HUES6 (cell line): ENCODE results near the gene CEP57.
"Not testable (repeated sequence)": the region's sequence is repeated elsewhere in the genome, so short reads cannot be mapped to it uniquely, and the experiment has no call there.

Source experiments
- H3K27ac ChIP-seq: 2 replicates; pipeline ENCODE4 v1.7.0; 2013; ENCODE audit warnings: low read depth, mild to moderate bottlenecking, low read length, inconsistent platforms
- H3K27me3 ChIP-seq: 2 replicates; pipeline ENCODE4 v1.6.1; 2013; ENCODE audit warnings: low read length; ENCODE audit not compliant: control insufficient read depth, insufficient read depth
- H3K36me3 ChIP-seq: 2 replicates; pipeline ENCODE4 v1.6.1; 2013; ENCODE audit warnings: low read length; ENCODE audit not compliant: control insufficient read depth, insufficient read depth
- H3K4me1 ChIP-seq: 2 replicates; pipeline ENCODE4 v1.6.1; 2013; ENCODE audit warnings: low read length; ENCODE audit not compliant: control insufficient read depth, insufficient read depth
- H3K4me3 ChIP-seq: 2 replicates; pipeline ENCODE4 v1.5.1; 2013; ENCODE audit warnings: low read depth, low read length
- H3K9ac ChIP-seq: one replicate; pipeline ENCODE4 v1.6.1; 2013; ENCODE audit warnings: mild to moderate bottlenecking, low read length
- H3K9me3 ChIP-seq: 2 replicates; pipeline ENCODE4 v1.6.1; 2013; ENCODE audit warnings: low read depth, low read length; ENCODE audit not compliant: control insufficient read depth, insufficient read depth

CEP57 gene

DNA sequence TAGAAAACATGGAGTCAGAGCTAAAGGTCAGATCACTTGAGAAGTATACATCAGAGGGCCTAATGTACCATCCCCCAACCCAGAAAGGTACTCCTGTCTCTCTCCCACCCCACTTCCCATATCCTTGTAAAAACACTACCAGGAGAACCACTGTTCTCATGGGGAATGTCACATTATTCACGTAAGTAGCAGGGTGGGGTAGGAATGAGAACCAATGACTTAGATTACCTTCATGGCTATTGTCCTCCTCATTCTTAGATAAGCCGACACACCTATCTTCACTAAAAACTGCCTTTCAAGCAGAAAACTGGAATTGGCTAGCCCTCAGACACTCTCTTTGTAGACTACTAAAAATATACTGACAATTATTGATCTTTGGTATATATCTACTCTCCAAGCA is 63.6 kb downstream of the CEP57 start:
- H3K9ac ChIP-seq = no peak overlapping the region
- H3K27me3 ChIP-seq = no peaks in the 10 kb centered on the region
- no peak overlapping the region for H3K27ac ChIP-seq
- H3K4me1 ChIP-seq = no peaks in the 10 kb centered on the region
- H3K4me3 ChIP-seq = no peak overlapping the region
- H3K9me3 ChIP-seq = no peaks in the 10 kb centered on the region
- H3K36me3 ChIP-seq = peaks cover 40% of the 10 kb centered on the region

DNA sequence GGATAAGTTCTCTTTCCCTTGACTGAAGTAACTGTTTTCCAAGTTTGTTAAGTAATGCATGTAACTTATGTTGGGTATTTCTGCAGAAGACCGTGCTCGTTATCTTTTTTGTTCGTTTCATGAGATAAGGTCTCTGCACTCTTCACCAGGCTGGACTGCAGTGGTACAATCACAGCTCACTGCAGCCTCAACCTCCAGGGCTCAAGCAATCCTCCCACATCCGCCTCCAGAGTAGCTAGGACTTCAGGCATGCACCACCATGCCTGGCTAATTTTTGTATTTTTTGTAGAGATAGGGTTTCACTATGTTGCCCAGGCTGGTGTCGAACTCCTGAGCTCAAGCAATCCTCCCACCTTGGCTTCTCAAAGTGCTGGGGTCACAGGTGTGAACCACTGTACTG is 64.1 kb downstream of the CEP57 start:
- not testable (repeated sequence) for H3K4me1 ChIP-seq, H3K9me3 ChIP-seq, H3K27me3 ChIP-seq, H3K9ac ChIP-seq, H3K4me3 ChIP-seq, H3K27ac ChIP-seq
- H3K36me3 ChIP-seq = peaks cover 40% of the 10 kb centered on the region

DNA sequence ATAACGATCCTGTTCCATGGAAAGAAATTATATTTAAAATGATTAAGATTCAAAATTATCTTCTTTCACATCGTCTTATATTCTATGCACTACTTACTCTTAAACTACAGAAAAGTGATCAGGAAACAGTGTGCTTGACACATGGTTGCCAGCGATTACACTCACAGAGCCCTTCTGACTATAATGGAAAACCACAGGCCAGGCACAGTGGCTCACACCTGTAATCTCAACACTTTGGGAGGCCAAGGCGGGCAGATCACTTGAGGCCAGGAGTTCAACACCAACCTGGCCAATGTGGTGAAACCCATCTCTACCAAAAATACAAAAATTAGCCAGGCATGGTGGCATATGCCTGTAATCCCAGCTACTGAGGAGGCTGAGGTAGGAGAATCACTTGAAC is 69.7 kb downstream of the CEP57 start:
- not testable (repeated sequence) for H3K27me3 ChIP-seq, H3K27ac ChIP-seq, H3K4me3 ChIP-seq, H3K9me3 ChIP-seq, H3K9ac ChIP-seq, H3K4me1 ChIP-seq
- H3K36me3 ChIP-seq = peaks cover 36% of the 10 kb centered on the region

DNA sequence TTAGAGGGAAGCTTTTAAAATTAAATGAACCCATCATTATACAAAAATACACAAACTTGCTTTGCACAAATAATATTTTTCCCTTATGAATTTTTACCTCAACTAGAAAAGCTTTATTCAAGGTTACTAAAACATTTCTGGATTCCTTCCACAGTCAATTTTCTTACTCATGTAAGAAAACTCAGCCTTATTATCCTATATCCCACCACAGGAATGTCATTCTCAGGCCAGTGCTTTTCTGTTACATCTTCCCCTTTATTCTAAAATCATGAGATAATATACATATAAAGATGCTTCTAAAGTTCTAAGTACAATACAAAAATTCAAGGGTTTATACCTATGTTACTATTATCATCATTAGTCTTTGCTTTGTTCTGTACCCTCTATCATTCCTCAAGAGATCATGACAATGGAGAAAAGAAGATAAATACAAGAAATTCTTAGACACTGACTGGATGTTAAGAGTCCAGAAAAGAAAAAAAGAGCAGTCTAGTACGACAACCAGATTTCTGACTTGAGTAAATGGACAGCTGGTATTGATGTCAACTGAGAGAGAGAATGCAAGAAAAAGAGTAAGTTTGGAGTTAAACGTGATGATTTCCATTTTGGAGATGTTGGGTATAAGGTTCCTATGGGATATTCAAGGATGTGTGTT is 73.3 kb downstream of the CEP57 start:
- no peaks in the 10 kb centered on the region for H3K9me3 ChIP-seq
- H3K4me3 ChIP-seq = no peak overlapping the region
- H3K9ac ChIP-seq = no peak overlapping the region
- H3K27ac ChIP-seq = no peak overlapping the region
- peaks cover 23% of the 10 kb centered on the region for H3K36me3 ChIP-seq
- H3K27me3 ChIP-seq = no peaks in the 10 kb centered on the region
- H3K4me1 ChIP-seq = no peaks in the 10 kb centered on the region

DNA sequence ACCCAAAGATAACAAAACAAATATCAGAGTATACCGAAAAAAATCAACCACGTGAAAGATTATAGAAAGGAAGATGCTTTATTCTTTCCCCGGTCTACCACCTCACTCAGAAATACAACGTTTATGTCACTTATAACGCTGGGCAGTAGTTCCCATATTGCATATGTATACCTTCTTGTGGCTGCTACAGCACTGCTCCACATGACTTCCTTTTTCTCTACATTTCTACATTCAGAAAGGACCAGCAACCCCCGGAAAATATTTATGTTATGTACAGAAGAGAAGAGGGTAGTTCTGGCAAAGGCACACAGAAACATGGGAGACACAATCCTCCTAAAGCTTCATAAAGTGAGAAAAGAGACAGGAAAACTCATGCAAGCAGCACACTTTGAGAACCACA is 76.8 kb downstream of the CEP57 start:
- H3K36me3 ChIP-seq = peaks cover 18% of the 10 kb centered on the region; the same call in 1 of the 2 replicates
- no peaks in the 10 kb centered on the region for H3K27me3 ChIP-seq
- no peaks in the 10 kb centered on the region for H3K9me3 ChIP-seq

DNA sequence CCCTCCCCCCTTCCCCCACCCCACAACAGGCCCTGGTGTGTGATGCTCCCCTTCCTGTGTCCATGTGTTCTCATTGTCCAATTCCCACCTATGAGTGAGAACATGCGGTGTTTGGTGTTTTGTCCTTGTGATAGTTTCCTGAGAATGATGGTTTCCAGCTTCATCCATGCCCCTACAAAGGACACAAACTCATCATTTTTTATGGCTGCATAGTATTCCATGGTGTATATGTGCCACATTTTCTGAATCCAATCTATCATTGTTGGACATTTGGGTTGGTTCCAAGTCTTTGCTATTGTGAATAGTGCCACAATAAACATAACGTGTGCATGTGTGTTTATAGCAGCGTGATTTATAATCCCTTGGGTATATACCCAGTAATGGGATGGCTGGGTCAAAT is 80.6 kb downstream of the CEP57 start:
- H3K9ac ChIP-seq, H3K9me3 ChIP-seq, H3K27me3 ChIP-seq, H3K4me3 ChIP-seq, H3K36me3 ChIP-seq, H3K27ac ChIP-seq, H3K4me1 ChIP-seq: not testable (repeated sequence)

More for the DNA sequence above, 76.8 kb downstream of the CEP57 start:
- Histone ChIP-seq H3K4me3 (no peak overlapping the region), H3K9ac (no peak overlapping the region), H3K27ac (no peak overlapping the region), H3K4me1 (no peaks in the 10 kb centered on the region)

DNA sequence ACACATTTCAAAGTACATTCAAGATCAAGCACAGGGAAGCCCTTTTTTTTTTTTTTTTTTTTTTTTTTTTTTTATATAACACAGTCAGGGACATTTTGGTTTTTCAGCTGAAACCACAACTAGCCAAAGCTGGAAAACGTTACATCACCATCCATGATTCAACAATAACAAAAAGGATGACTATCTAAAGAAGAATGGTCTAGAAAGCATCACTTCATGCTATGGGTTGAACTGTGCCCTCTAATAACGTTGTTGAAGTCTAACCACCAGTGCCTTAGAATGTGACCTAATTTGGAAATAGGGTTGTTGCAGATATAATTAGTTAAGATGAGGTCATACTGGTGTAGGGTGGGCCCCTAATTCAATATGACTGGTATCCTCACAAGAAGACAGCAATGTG is 87.0 kb downstream of the CEP57 start:
- H3K4me3 ChIP-seq = no peak overlapping the region
- H3K4me1 ChIP-seq = no peaks in the 10 kb centered on the region
- peaks cover 4% of the 10 kb centered on the region; the same call in 1 of the 2 replicates for H3K36me3 ChIP-seq
- peaks cover 6% of the 10 kb centered on the region; the same call in 1 of the 2 replicates for H3K9me3 ChIP-seq
- H3K9ac ChIP-seq = no peak overlapping the region
- H3K27ac ChIP-seq = no peak overlapping the region
- no peaks in the 10 kb centered on the region for H3K27me3 ChIP-seq
